ENCODE data around the gene MVB12B. TPM values are rescaled to one million over a fixed set of nuclear protein-coding genes. Genes with fewer than 3 reads are reported as not detected.

The MVB12B gene
- total RNA-seq, 1 donor from 2014 or later, result 0.49 TPM

GRCh38 chr9:126513159-126514036 lies 186.8 kb downstream of the MVB12B start:
- no peak overlapping the region for H3K27ac Mint-ChIP-seq
- peaks cover 64% of the 10 kb centered on the region for H3K27me3 Mint-ChIP-seq
- intact Hi-C loops (cut with micrococcal nuclease), result loop anchor here (10.0 kb wide), 1 partner anchor 989 kb away; no protein-coding TSS in a partner anchor
- peaks cover 19% of the 10 kb centered on the region for H3K4me1 Mint-ChIP-seq
- no peak overlapping the region for H3K4me3 Mint-ChIP-seq
- no peak for DNase-seq
- no peaks in the 10 kb centered on the region for H3K9me3 Mint-ChIP-seq
- no peaks in the 10 kb centered on the region for H3K36me3 Mint-ChIP-seq (ENCODE audit: low read depth)

- Mint-ChIP-seq H3K4me3 (no peak overlapping the region), H3K4me1 (peaks cover 22% of the 10 kb centered on the region), H3K9me3 (no peaks in the 10 kb centered on the region), H3K36me3 (ENCODE audit: low read depth) (no peaks in the 10 kb centered on the region), H3K27ac (no peak overlapping the region), H3K27me3 (peaks cover 66% of the 10 kb centered on the region)
- intact Hi-C loops (cut with micrococcal nuclease), result loop anchor here (10.0 kb wide), 1 partner anchor 989 kb away; no protein-coding TSS in a partner anchor
- peak; percentile 90 for DNase-seq
These were observed 187.6 kb downstream of the MVB12B start for GRCh38 chr9:126514037-126514821.

- no peak overlapping the region for H3K4me3 Mint-ChIP-seq
- H3K27me3 Mint-ChIP-seq, result peaks cover 68% of the 10 kb centered on the region
- H3K36me3 Mint-ChIP-seq (ENCODE audit: low read depth), result no peaks in the 10 kb centered on the region
- H3K4me1 Mint-ChIP-seq, result peaks cover 22% of the 10 kb centered on the region
- no peak for DNase-seq
- no peak overlapping the region for H3K27ac Mint-ChIP-seq
- intact Hi-C loops (cut with micrococcal nuclease), result loop anchor here (5.0 to 10.0 kb wide), 2 partner anchors 42 to 990 kb away; no protein-coding TSS in a partner anchor
- H3K9me3 Mint-ChIP-seq, result no peaks in the 10 kb centered on the region
These were observed 188.6 kb downstream of the MVB12B start for GRCh38 chr9:126515001-126515872.

- H3K9me3 Mint-ChIP-seq, result no peaks in the 10 kb centered on the region
- no peak overlapping the region for H3K27ac Mint-ChIP-seq
- no peaks in the 10 kb centered on the region for H3K36me3 Mint-ChIP-seq (ENCODE audit: low read depth)
- H3K4me1 Mint-ChIP-seq, result peaks cover 22% of the 10 kb centered on the region
- H3K27me3 Mint-ChIP-seq, result peaks cover 71% of the 10 kb centered on the region
- intact Hi-C loops (cut with micrococcal nuclease), result loop anchor here (2.0 to 10.0 kb wide), 3 partner anchors 17 to 991 kb away; no protein-coding TSS in a partner anchor
- no peak for DNase-seq
- H3K4me3 Mint-ChIP-seq, result peak overlapping the region; percentile 79
These were observed 189.4 kb downstream of the MVB12B start for GRCh38 chr9:126515873-126516505.

- no peaks in the 10 kb centered on the region for H3K36me3 Mint-ChIP-seq (ENCODE audit: low read depth)
- intact Hi-C loops (cut with micrococcal nuclease), result loop anchor here (2.0 to 10.0 kb wide), 3 partner anchors 18 to 992 kb away; no protein-coding TSS in a partner anchor
- no peak for DNase-seq
- H3K27ac Mint-ChIP-seq, result peak overlapping the region; percentile 81
- H3K27me3 Mint-ChIP-seq, result peaks cover 70% of the 10 kb centered on the region
- peak overlapping the region; percentile 79 for H3K4me3 Mint-ChIP-seq
- no peaks in the 10 kb centered on the region for H3K9me3 Mint-ChIP-seq
- H3K4me1 Mint-ChIP-seq, result peaks cover 22% of the 10 kb centered on the region
These were observed 189.9 kb downstream of the MVB12B start for GRCh38 chr9:126516561-126516935.

- peak; percentile 87 for DNase-seq
- peaks cover 69% of the 10 kb centered on the region for H3K27me3 Mint-ChIP-seq
- H3K4me1 Mint-ChIP-seq, result peaks cover 22% of the 10 kb centered on the region
- peak overlapping the region; percentile 81 for H3K27ac Mint-ChIP-seq
- intact Hi-C loops (cut with micrococcal nuclease), result loop anchor here (1.0 to 10.0 kb wide), 4 partner anchors 18 to 992 kb away; no protein-coding TSS in a partner anchor
- H3K4me3 Mint-ChIP-seq, result peak overlapping the region; percentile 79
- H3K36me3 Mint-ChIP-seq (ENCODE audit: low read depth), result no peaks in the 10 kb centered on the region
- no peaks in the 10 kb centered on the region for H3K9me3 Mint-ChIP-seq
These were observed 190.6 kb downstream of the MVB12B start for GRCh38 chr9:126516936-126517832.

GRCh38 chr9:126517833-126518356 lies 191.3 kb downstream of the MVB12B start:
- no peak overlapping the region for H3K27ac Mint-ChIP-seq
- peaks cover 72% of the 10 kb centered on the region for H3K27me3 Mint-ChIP-seq

GRCh38 chr9:126518763-126519162 lies 192.1 kb downstream of the MVB12B start:
- intact Hi-C loops (cut with micrococcal nuclease), result loop anchor here (5.0 to 10.0 kb wide), 2 partner anchors 39 to 994 kb away; no protein-coding TSS in a partner anchor
- Mint-ChIP-seq H3K27me3 (peaks cover 68% of the 10 kb centered on the region), H3K4me1 (peaks cover 27% of the 10 kb centered on the region), H3K9me3 (no peaks in the 10 kb centered on the region), H3K4me3 (no peak overlapping the region), H3K36me3 (ENCODE audit: low read depth) (no peaks in the 10 kb centered on the region), H3K27ac (no peak overlapping the region)
- DNase-seq, result no peak

More at GRCh38 chr9:126517833-126518356, 191.3 kb downstream of the MVB12B start:
- no peaks in the 10 kb centered on the region for H3K36me3 Mint-ChIP-seq (ENCODE audit: low read depth)
- peaks cover 22% of the 10 kb centered on the region for H3K4me1 Mint-ChIP-seq
- DNase-seq, result no peak
- H3K9me3 Mint-ChIP-seq, result no peaks in the 10 kb centered on the region
- intact Hi-C loops (cut with micrococcal nuclease), result loop anchor here (1.0 to 10.0 kb wide), 4 partner anchors 19 to 993 kb away; no protein-coding TSS in a partner anchor
- H3K4me3 Mint-ChIP-seq, result peak overlapping the region; percentile 79

GRCh38 chr9:126519660-126520420 lies 193.2 kb downstream of the MVB12B start:
- peaks cover 74% of the 10 kb centered on the region for H3K27me3 Mint-ChIP-seq
- no peak overlapping the region for H3K4me3 Mint-ChIP-seq
- no peaks in the 10 kb centered on the region for H3K36me3 Mint-ChIP-seq (ENCODE audit: low read depth)
- DNase-seq, result no peak
- intact Hi-C loops (cut with micrococcal nuclease), result loop anchor here (5.0 to 10.0 kb wide), 2 partner anchors 37 to 995 kb away; no protein-coding TSS in a partner anchor
- H3K9me3 Mint-ChIP-seq, result no peaks in the 10 kb centered on the region
- no peak overlapping the region for H3K27ac Mint-ChIP-seq
- peaks cover 32% of the 10 kb centered on the region for H3K4me1 Mint-ChIP-seq

GRCh38 chr9:126520453-126520852 lies 193.8 kb downstream of the MVB12B start:
- Mint-ChIP-seq H3K27ac (no peak overlapping the region), H3K27me3 (peaks cover 74% of the 10 kb centered on the region), H3K4me3 (no peak overlapping the region), H3K4me1 (peaks cover 32% of the 10 kb centered on the region), H3K9me3 (no peaks in the 10 kb centered on the region), H3K36me3 (ENCODE audit: low read depth) (no peaks in the 10 kb centered on the region)
- DNase-seq, result no peak
- intact Hi-C loops (cut with micrococcal nuclease), result no loop called here

- intact Hi-C loops (cut with micrococcal nuclease), result no loop called here
- Mint-ChIP-seq H3K4me1 (peaks cover 32% of the 10 kb centered on the region), H3K36me3 (ENCODE audit: low read depth) (no peaks in the 10 kb centered on the region), H3K4me3 (no peak overlapping the region), H3K27ac (no peak overlapping the region), H3K27me3 (peaks cover 75% of the 10 kb centered on the region), H3K9me3 (no peaks in the 10 kb centered on the region)
- DNase-seq, result no peak
These were observed 194.5 kb downstream of the MVB12B start for GRCh38 chr9:126521089-126521488.
